HTR-8/SVneo (cell line): Measurements from ENCODE around the gene ATXN7.

ENCODE experiments used
- DNase-seq: peaks from one replicate; pipeline ENCODE4 v3.0.0; 2011; ENCODE audit warnings: low spot score, mixed read lengths; ENCODE audit not compliant: insufficient read length
- FAIRE-seq: peaks from 2 replicates; lab custom pipeline; 2011; peaks lifted over from hg19 to GRCh38; lab: Jason Lieb, UNC

ATXN7 gene

DNA sequence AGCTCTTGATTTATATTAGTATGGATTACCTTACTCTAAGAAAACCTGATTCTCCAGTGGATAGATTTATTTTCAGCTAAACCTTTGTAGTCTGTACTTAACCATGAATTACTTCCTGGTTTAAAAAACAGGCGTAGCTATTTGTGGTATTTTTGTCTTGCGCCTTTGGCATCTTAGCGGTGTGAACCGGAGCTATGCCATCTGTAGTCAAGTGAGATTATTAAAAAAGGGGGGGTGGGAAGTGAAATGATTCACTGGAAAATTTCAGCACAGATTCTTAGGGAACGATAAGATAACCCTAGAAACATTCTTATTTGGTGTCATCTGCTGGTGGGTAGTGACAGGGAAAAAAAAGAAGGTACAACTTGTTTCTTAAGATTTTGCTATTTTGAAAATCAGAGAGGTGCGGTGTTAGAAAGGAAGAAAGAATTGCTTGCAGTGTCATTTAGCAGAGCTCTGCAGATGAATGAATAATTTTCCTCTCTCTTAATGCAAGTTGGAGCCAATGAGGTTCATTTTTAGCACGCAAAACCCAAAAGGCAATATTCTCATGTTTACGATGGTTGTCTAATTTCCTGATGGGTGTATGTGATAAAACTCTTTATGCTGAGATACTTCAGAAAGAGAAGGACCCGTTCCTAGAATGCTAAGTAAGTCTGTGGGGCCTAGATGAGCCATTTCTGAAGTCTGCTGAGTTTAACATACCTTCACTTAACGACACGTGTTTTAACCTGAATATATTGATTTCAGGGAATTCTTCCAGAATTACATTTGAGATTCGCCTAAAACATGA, 115.6 kb downstream of the ATXN7 start:
- DNase-seq (no peak), FAIRE-seq (no peak)

DNA sequence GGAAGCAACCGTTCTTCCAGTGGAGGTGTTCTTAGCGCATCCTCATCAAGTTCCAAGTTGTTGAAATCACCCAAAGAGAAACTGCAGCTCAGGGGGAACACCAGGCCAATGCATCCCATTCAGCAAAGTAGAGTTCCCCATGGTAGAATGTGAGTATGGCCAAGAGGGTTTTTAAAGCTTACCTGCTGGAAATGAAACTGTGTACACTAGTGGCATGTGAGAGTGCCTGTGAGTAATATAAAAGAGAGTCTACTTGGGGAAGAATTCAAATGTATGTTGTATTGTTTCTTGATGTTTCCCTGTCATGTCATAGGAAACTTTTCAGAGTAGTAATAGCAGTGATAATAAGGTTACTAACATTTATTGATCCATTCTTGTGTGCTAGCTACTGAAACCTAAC, 116.4 kb downstream of the ATXN7 start:
- FAIRE-seq (no peak), DNase-seq (no peak)

DNA sequence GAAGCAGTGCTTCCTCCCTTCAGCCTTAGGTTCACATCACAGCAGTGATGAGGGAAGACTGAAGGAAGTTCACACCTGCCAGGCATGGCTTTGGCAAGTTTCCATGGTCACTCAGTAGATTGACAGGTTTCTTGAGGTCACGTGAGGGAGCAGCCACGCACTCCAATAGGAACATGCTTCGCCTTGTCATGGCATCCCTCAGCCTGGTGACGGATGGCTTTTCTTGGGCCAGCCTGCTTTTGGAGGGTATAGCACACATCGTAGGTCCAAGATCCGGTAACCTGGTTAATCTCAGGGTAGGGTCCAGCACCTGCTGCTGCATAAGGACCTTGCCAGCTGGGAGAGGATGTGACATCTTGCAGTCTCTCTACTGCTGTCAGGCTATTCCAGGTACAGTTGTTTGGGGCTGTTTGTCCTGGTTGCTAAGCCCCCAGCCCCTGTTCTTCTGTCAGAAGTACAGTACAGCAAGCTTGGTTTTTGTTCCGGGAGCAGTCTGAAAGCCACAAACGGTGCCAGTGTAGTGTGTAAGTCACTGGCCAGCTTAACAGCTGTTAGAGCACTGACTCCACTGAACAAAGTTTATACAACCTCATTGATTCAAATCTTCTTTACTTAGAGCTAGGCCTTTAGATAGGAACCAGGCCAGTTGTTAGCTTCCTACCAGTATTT, 117.3 kb downstream of the ATXN7 start:
- FAIRE-seq (no peak), DNase-seq (no peak)

DNA sequence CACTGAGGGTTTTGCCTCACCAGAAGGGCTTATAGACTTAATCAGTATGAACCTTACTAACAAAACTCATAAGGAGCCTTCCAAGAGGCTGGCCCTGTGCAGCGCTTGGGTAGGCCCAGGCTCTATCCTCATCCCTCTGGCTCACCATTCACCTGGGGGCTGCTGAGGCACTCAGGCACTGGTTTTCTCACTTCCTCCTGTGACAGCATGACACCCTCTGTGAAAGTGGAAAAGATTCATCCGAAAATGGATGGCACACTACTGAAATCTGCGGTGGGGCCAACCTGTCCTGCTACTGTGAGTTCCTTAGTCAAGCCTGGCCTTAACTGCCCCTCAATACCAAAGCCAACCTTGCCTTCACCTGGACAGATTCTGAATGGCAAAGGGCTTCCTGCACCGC, 118.3 kb downstream of the ATXN7 start:
- DNase-seq (no peak), FAIRE-seq (no peak)

DNA sequence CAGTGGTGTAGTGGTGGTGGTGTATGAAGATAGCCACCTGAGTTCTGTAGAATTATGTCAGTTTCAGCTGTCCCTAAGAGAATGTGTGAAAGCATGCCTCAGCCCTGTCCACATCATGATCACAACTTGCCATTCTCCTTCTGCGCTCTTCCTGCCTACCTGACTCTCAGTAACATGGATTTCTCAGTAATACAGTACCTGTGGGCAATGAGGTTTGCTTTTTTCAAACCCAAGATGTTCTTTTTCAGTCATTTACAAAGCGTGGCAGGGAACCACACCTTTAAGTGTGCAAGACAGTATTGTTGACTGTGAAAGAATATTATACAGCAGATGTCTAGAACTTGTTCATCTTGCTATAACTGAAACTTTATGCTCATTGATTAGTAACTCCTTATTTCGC, 120.7 kb downstream of the ATXN7 start:
- no peak for FAIRE-seq

DNA sequence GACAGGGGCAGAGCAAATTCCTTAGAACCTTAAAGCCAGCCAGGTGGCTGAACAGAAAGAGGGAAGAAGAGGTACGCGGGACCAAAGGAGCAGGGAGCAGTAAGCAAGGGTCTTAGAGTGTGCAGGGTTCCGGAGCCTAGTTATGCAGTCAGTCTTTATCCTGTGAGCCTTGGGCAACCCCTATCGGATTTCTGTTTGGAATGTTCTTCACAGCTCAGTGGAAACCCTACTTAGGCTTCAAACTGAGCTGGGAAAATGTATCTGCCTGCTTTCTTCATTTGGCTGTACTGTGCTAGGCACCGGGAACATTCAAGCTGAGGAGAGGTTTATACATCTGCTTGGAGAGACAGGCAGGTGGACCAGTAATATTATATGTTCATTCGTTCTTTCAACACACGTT, 122.5 kb downstream of the ATXN7 start:
- DNase-seq (no peak), FAIRE-seq (no peak)

More for the DNA sequence above, 120.7 kb downstream of the ATXN7 start:
- no peak for DNase-seq

DNA sequence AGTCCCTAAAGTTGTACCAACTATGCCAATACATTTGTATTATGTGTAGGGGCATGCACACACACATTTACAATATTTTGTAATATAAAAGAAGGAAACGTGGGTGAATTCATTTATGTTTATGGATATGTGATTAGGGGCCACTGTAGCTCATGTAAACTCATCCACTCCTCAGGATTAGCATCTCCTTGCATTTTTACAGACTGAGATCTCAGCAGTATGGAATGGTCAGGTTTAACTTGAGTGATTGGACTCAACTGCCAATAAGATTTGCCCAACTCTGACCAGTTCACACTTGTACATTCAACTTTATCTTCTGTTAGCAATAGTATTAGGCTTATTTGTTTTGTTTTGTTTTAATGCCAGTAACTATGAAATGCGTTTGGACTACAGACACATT, 123.2 kb downstream of the ATXN7 start:
- DNase-seq = no peak
- no peak for FAIRE-seq

DNA sequence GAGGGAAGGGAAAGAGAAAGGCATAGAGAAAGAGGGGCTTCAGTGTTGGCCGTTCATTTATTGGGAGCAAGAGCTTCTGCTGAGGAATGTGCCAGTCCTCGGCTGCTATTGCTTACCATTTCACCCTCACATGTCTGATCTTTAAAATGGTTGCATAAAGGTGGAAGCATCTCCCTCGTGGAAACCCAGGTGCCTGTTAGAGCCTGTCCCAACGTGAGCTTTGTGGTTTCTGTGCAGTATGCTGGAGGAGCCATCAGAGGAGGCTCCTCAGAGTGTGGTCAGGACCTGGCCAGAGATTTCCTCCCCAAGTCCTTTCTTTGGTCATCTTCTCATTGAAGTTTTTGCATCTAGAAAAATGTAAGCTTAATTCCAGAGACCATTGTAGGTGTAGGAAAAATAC, 125.3 kb downstream of the ATXN7 start:
- FAIRE-seq = no peak
- no peak for DNase-seq

DNA sequence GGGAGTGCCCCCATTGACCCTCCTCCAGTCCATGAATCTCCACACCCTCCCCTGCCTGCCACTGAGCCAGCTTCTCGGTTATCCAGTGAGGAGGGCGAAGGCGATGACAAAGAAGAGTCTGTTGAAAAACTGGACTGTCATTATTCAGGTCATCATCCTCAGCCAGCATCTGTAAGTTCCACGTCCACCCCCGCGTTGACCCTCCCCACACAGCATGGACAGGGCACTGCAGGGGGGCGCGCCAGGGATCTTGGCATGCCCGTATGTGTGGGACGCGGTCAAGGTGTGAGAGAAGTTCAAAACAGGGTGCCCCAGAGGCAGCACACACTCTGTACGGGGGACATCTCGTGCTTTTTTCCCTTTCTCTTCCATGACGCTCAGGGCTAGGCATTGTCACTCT, 126.5 kb downstream of the ATXN7 start:
- DNase-seq (no peak), FAIRE-seq (no peak)

DNA sequence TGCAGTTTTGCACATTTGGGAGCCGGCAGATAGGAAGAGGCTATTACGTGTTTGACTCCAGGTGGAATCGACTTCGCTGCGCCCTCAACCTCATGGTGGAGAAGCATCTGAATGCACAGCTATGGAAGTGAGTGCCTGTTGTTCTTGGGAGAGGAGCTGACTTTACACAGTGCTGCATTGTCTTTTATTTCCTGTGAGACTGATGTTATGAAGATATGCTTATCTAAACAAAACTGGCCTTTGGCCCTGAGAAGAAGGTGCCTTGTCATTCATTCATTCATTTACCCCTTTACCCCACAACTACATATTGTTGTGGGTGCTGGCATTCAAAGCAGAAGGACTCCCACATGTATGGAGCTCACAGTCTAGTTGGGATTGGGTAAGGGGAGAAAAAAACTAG, 127.1 kb downstream of the ATXN7 start:
- DNase-seq = no peak
- FAIRE-seq = no peak

DNA sequence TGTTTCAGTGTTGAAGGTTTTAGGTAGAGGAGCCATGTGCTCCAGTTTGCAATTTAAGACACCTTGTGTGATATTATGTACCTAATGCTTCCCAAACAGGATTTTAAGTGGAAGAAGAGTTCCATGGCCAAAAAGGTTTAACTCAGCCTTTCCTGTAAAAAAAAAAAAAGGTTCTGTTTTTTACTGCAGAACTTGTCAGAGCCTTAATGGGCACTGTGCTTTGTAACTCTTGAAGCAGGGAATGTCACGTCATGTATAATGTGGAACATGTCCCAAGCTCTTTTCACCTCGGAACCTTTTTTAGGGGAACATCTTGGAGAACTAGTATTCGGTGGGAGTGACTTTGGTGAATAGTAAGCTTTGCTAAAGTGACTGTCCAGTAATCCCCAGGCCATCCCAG, 128.0 kb downstream of the ATXN7 start:
- DNase-seq (no peak), FAIRE-seq (no peak)

DNA sequence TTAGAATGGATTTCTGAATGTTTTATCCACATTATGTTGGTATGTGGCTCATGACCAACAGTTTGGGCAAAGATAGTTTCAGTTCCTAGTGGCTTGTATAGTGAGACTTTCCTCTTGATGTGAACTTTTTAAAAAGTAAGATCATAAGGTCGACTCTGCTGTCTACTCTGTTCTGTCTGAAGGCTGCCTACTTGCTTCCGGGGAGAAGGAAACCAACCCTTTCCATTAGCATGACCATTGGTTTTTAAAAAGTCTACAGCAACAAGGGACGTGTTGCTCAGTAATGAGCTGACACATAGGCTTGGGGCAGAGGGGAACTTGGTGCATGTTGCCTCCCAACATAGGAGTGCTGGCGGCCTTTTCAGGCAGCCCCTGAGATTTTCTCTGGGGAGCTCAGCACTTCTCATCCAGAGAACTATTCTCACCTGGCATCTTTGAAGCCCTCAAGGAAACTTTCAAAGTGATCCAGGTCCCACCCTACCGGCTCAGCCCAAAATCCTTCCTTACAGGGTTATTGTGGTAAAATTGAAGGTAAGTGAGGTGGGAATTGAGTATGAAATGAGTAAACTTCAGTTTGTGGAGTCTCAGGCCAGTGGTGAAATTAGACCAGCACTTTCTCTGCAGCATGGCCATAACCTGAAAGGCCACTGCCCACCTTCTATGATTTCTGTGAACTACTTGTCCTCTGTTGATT, 129.0 kb downstream of the ATXN7 start:
- DNase-seq (no peak), FAIRE-seq (no peak)

DNA sequence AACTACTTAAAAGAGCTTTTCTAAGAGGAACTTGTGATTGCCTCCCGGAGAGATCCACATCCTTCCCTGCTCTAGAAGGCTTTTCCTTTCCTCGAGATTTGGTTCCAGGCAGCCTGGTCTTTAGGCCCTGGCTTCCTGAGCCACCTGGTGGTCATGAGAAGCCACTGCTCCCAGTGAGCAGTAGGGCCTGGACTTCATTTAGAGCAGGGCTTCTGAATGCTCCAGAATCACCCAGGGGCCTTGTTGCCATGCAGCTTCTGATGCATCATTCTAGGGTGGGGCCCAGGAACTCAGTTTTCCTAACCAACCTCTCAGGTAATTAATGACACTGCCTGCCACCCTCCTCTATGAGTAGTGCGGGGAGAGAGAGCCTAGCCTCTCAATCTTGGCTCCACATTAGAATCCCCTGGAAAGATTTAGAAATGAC, 130.0 kb downstream of the ATXN7 start:
- FAIRE-seq = no peak

DNA sequence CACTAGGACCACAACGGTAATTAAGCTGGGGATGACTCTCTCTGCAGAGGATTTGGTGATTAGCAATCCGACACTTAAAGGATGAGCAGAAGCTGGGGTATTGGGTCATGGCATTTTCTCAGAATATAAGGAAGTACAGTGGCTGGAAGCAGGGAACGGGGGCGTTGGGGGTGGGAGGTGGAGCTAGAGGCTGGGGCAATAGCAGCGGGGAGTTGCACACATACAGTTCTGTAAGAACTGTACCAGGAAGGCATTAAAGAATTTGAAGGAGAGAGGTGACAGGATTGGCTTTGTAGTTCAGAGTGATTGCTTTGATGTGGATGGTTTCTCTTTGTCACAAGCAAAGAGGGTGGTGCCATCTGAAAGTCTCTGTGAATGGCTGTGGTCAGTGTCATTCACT, 131.4 kb downstream of the ATXN7 start:
- DNase-seq = no peak
- FAIRE-seq = no peak

More for the DNA sequence above, 130.0 kb downstream of the ATXN7 start:
- DNase-seq = peak; percentile 69

DNA sequence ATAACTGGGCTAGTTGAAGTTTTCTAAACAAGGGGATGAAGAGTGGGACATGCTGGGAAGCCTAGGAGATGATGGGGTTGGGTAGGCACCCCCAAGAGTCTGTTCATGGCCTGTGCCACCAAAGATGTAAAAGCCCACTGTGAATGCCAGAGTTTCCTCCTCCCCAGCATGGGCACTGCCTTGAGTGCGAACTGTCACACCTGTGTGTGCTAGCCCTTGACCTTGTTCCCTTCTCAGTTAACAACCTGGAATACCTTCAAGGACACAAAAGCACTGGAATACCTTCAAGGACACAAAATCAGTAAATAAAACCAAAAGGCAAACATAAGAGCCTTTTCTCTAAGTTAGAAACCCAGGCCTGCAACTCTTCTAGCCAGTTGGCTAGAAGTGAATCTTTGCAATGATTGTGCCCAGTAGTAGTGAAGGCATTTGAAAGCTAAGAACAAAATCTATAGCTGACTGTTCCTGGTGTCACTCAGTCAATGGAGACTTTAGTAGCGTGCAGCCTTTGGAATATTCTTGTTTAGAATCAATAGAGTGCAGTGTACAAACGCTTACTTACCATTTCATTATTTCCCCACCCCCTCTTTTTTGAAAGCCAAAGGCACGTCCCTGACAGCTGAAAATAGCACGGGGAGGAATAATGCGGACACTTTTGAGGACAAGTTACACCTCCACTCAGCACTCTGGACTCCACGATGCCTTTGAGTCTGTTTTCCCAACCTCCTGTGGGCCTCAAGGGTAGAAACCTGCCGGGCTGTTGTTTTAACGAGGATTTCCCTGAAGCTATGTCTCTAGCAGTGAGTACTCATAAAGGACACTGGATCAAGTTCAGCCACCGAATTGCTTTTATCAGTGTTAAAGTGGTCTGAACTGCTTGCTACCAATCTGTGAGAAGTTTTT, 135.4 kb downstream of the ATXN7 start:
- DNase-seq = no peak
- no peak for FAIRE-seq

DNA sequence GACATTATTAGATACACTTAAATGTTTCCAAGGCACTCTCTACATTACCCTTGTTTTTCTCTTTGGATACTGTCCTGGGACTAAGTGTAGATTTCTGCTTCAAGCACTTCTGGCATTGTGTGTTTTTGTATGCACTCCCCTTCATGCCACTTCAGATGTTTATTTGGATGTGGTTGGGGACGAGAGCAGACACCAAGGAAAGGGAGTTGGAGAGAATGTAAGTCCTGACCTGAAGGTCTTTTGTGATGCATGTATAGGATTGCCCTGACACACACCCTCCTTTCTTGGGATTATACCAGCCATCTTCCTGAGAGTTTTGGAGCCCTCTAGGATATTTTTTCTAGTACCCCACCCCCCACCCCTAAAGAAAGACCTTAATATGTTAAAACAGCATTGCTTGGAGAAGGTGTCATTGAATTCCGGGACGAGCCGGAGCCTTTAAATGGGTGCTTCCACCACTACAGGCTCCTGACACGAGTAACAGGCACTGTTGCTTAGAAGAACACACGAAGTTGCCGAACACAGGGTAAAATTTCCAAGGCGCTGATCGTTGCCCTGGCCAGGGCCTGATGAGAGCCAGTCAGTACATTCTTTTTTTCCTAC, 136.9 kb downstream of the ATXN7 start:
- FAIRE-seq (no peak), DNase-seq (no peak)

DNA sequence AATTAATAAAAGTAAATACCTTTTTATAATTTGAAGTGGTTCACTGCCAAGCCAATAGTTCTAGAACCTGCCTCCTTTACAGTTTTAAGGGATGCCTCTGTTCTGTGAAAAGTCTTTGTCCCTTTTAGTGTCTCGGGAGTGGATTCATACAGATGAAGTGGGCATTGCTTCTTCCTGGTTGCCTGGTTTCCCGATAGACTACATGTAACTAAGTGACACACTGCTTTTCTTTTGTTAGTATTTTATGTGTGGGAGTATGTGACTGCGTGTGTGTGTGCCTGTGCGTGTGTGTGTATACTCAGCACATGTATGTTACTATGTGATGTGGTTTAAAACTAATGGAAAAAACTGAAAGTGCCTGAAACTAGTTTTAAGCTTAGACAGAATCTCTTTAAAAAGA, 138.6 kb downstream of the ATXN7 start:
- DNase-seq (no peak), FAIRE-seq (no peak)

DNA sequence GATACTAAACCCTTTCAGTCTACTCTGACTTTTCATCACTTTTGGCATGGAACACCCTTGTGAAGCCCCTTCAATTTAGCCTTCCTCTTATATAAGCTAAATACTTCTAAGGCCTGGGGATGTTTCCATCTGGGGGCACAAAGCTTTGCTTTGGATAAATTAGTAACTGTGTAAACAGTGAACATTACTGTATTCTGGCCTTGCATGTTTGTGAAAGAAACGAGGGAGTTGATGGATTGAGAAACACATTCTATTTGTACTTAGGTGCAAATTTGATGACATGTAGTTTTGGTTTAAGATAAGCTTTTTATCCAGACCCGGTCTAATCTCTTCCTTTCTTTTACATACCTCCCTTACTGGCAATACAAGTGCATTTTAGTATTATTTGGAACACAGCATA, 139.9 kb downstream of the ATXN7 start:
- FAIRE-seq (no peak), DNase-seq (no peak)

DNA sequence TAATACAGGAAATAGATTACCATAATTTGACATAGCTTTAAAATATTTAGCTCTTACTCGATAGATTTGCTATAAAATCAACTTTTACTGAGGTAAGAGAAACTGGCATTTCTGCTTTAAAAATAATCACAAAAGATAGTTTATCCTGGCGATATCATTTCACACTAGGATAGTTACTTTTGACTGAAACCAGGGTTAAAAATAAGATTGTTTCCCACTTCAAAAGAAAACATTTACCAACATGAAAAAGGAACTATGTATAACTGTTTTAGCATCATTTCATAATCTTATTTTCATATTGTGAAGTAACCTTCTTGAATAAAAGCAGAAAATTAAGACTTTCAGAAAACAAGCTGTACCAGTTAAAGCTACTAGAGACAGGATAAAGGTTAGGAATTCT, 144.3 kb downstream of the ATXN7 start:
- DNase-seq (no peak), FAIRE-seq (no peak)
